Caco-2 (cell line): ENCODE data around the gene KCNJ1. TPM values are rescaled to one million over a fixed set of nuclear protein-coding genes. Genes with fewer than 3 reads are reported as not detected.
A peak's percentile ranks its signal among the peaks of the same experiment; 100 is the strongest.

Experiments
- BruUV-seq: library from RNA; stranded (reverse); fragments of 400-500 nt; replicated peaks from 2 replicates; lab custom pipeline; 2021; lab: Mats Ljungman, UMichigan
- CTCF ChIA-PET: fragments of 300-600 bp; sonication (Branson Sonifier 250); formaldehyde crosslinking; loops from one replicate; lab custom pipeline; 2022; ENCODE audit warnings: antibody characterized with exemption; lab: Charles Lee
- POLR2A ChIA-PET: fragments of 300-600 bp; sonication (Branson Sonifier 250); formaldehyde crosslinking; loops from one replicate; lab custom pipeline; 2022; ENCODE audit warnings: antibody characterized with exemption; lab: Charles Lee
- DNase-seq, 2 experiments: peaks; one replicate each; pipeline versions ENCODE4 v3.0.0 to v3.0.0-alpha.2; 2020 to 2022
- H3K27me3 ChIP-seq: replicated peaks from 2 replicates; pipeline ENCODE4 v1.6.0; 2011; ENCODE audit warnings: low read length; ENCODE audit not compliant: control insufficient read depth, insufficient read depth
- H3K36me3 ChIP-seq: 2 replicates; pipeline ENCODE4 v1.5.1; 2011; ENCODE audit warnings: low read length; ENCODE audit not compliant: control insufficient read depth, insufficient read depth
- H3K4me1 ChIP-seq: fragments of 250-450 bp; sonication (Bioruptor Pico); 2 replicates; pipeline ENCODE4 v1.5.1; 2020; ENCODE audit warnings: mild to moderate bottlenecking
- H3K4me3 ChIP-seq: 2 replicates; pipeline ENCODE4 v1.5.1; 2011; ENCODE audit warnings: low read depth, mild to moderate bottlenecking, control low read depth, low read length
- H3K9me3 ChIP-seq: fragments of 250-450 bp; sonication (Bioruptor Pico); 2 replicates; pipeline ENCODE4 v1.5.1; 2020; ENCODE audit warnings: mild to moderate bottlenecking, moderate library complexity
- H3K27ac Mint-ChIP-seq: one replicate; pipeline ENCODE4 v1.8.0; 2022; ENCODE audit warnings: mixed read lengths; ENCODE audit not compliant: unreplicated experiment
- H3K27me3 Mint-ChIP-seq: one replicate; pipeline ENCODE4 v1.8.0; 2022; ENCODE audit warnings: mixed read lengths; ENCODE audit not compliant: insufficient read depth, unreplicated experiment
- H3K36me3 Mint-ChIP-seq: one replicate; pipeline ENCODE4 v1.8.0; 2022; ENCODE audit warnings: mild to moderate bottlenecking, mixed read lengths; ENCODE audit not compliant: insufficient read depth, unreplicated experiment
- H3K4me1 Mint-ChIP-seq: one replicate; pipeline ENCODE4 v1.8.0; 2022; ENCODE audit warnings: low read depth, mixed read lengths; ENCODE audit not compliant: unreplicated experiment
- H3K4me3 Mint-ChIP-seq: one replicate; pipeline ENCODE4 v1.8.0; 2022; ENCODE audit warnings: mild to moderate bottlenecking, moderate library complexity, mixed read lengths; ENCODE audit not compliant: unreplicated experiment
- H3K9me3 Mint-ChIP-seq: one replicate; pipeline ENCODE4 v1.8.0; 2022; ENCODE audit warnings: mixed read lengths; ENCODE audit not compliant: unreplicated experiment
- CTCF ChIP-seq, 2 experiments: fragments of 200-600 bp in 1 of 2; IDR thresholded peaks; 1 replicate in 1 of 2; 2 replicates in 1 of 2; pipeline versions ENCODE4 v1.5.1 to v1.8.0; 2011 to 2022; ENCODE audit warnings: antibody characterized with exemption in 1 of 2, control low read depth in 1 of 2, inconsistent platforms in 1 of 2, low read depth in 1 of 2, low read length in 1 of 2, mild to moderate bottlenecking in 1 of 2, moderate library complexity in 1 of 2; ENCODE audit not compliant: insufficient read depth in 1 of 2, severe bottlenecking in 1 of 2, unreplicated experiment in 1 of 2
- intact Hi-C: fragments of 100-400 bp; cut with micrococcal nuclease; formaldehyde crosslinking; loops from one replicate; pipeline ENCODE4 v1.10.0; 2022; ENCODE audit not compliant: unreplicated experiment
- total RNA-seq: library from RNA; stranded (reverse); gene quantifications from 2 replicates; pipeline ENCODE4 v1.2.3, GENCODE V29; 2022

KCNJ1 gene
- total RNA-seq, 1 experiment from 2014 or later: not detected

DNA sequence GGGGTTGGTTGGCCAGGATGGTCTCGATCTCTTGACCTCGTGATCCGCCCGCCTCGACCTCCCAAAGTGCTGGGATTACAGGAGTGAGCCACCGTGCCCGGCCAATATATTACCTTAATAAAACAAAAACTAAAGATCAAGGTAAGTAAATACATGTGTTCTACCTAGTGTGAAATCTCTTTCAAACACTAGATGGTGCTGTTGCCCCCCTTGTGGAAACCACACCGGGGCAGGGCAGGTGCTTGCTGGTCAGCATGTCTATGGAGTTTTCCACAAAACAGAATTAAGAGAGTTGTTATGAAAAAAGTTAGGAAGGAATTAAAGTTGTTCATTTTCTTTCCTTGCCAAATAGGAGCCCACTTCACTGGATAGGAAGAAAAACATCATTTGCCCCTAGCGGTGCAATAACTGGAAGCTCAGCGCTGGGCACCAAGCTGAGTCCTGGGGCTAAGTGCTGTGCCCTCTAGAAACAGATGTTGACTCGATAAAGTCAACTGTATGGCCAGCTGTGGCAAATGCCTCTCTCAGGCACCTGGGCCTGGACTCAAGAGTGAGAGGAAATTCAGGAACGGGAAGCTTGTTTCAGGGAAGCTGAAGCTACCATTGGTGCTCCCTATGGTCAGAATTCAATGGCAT lies 17.7 kb upstream of the KCNJ1 start:
- H3K27me3 Mint-ChIP-seq: peaks cover 33% of the 10 kb centered on the region
- no peak overlapping the region for H3K4me3 Mint-ChIP-seq
- BruUV-seq: no TSS peak
- no peaks in the 10 kb centered on the region for H3K36me3 ChIP-seq
- no peaks in the 10 kb centered on the region for H3K36me3 Mint-ChIP-seq
- no peaks in the 10 kb centered on the region; the same call in none of the 2 replicates for H3K27me3 ChIP-seq
- no peaks in the 10 kb centered on the region for H3K4me1 Mint-ChIP-seq
- H3K4me3 ChIP-seq: no peak overlapping the region
- TF ChIP-seq CTCF (IDR thresholded peaks at IDR 0.05; ENCODE audit: insufficient read depth in 1 of 2, low read depth in 1 of 2, low read length in 1 of 2, severe bottlenecking in 1 of 2, unreplicated experiment in 1 of 2): peak; percentile 96 to 97
- H3K27ac Mint-ChIP-seq: no peak overlapping the region
- CTCF ChIA-PET: interaction anchor here (0.6 to 5.8 kb wide), 12 partner anchors 8 to 1920 kb away, joined by 3 to 223 read pairs (median 3); no protein-coding TSS in a partner anchor
- POLR2A ChIA-PET: interaction anchor here (0.6 kb wide), 1 partner anchor 72 kb away, joined by 4 read pairs; no protein-coding TSS in a partner anchor
- no peaks in the 10 kb centered on the region for H3K9me3 Mint-ChIP-seq
- H3K9me3 ChIP-seq: no peaks in the 10 kb centered on the region
- intact Hi-C loops: loop anchor here (1.0 to 5.0 kb wide), 7 partner anchors 21 to 866 kb away; no protein-coding TSS in a partner anchor
- peak; percentile 78 to 91 for DNase-seq
- H3K4me1 ChIP-seq: no peaks in the 10 kb centered on the region; the same call in 1 of the 2 replicates

DNA sequence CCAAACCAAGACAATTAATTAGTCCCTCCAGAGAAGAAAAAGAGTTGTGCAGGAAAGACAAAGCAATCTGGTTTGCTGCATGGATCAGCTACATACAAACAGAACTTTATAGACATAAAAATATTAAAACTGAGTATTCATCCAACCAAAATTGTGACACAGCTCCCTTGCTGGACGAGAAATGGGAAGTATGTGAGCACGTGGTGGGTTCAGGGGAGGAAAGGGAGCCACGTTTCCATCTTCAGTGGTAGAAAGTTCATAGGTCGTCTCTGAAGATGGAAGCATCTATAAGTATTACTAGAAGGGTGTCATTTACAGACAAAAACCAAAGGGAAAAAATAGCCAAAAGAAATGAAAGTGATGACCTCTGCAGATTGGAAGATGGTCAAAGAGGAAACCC lies 17.0 kb upstream of the KCNJ1 start:
- no peak for DNase-seq
- Histone ChIP-seq H3K36me3 (no peaks in the 10 kb centered on the region), H3K4me3 (no peak overlapping the region), H3K9me3 (no peaks in the 10 kb centered on the region), H3K27me3 (no peaks in the 10 kb centered on the region; the same call in none of the 2 replicates), H3K4me1 (no peaks in the 10 kb centered on the region)
- H3K4me3 Mint-ChIP-seq: no peak overlapping the region
- H3K27ac Mint-ChIP-seq: no peak overlapping the region
- no peaks in the 10 kb centered on the region for H3K36me3 Mint-ChIP-seq
- intact Hi-C loops: loop anchor here (1.0 to 5.0 kb wide), 7 partner anchors 22 to 867 kb away; no protein-coding TSS in a partner anchor
- H3K27me3 Mint-ChIP-seq: peaks cover 27% of the 10 kb centered on the region
- ChIA-PET POLR2A (no interaction called here), CTCF (interaction anchor here (1.2 to 5.8 kb wide), 5 partner anchors 8 to 447 kb away, joined by 3 to 223 read pairs (median 38); no protein-coding TSS in a partner anchor)
- no peak for TF ChIP-seq CTCF (IDR thresholded peaks at IDR 0.05; ENCODE audit: insufficient read depth in 1 of 2, low read depth in 1 of 2, low read length in 1 of 2, severe bottlenecking in 1 of 2, unreplicated experiment in 1 of 2)
- no peaks in the 10 kb centered on the region for H3K9me3 Mint-ChIP-seq
- H3K4me1 Mint-ChIP-seq: no peaks in the 10 kb centered on the region
- no TSS peak for BruUV-seq

GRCh38 chr11:128882451-128882850 lies 15.4 kb upstream of the KCNJ1 start:
- no peaks in the 10 kb centered on the region for H3K36me3 Mint-ChIP-seq
- Histone ChIP-seq H3K9me3 (no peaks in the 10 kb centered on the region), H3K36me3 (no peaks in the 10 kb centered on the region), H3K4me1 (no peaks in the 10 kb centered on the region), H3K27me3 (peaks cover 3% of the 10 kb centered on the region; the same call in 1 of the 2 replicates), H3K4me3 (no peak overlapping the region)
- BruUV-seq: no TSS peak
- peak in 1 of 2 experiments; percentile 17 for DNase-seq
- TF ChIP-seq CTCF (IDR thresholded peaks at IDR 0.05; ENCODE audit: insufficient read depth in 1 of 2, low read depth in 1 of 2, low read length in 1 of 2, severe bottlenecking in 1 of 2, unreplicated experiment in 1 of 2): no peak
- no peak overlapping the region for H3K4me3 Mint-ChIP-seq
- POLR2A ChIA-PET: no interaction called here
- peaks cover 25% of the 10 kb centered on the region for H3K27me3 Mint-ChIP-seq
- H3K4me1 Mint-ChIP-seq: no peaks in the 10 kb centered on the region
- CTCF ChIA-PET: interaction anchor here (1.5 to 2.7 kb wide), 2 partner anchors 14 to 74 kb away, joined by 3 to 13 read pairs; no protein-coding TSS in a partner anchor
- no peaks in the 10 kb centered on the region for H3K9me3 Mint-ChIP-seq
- intact Hi-C loops: loop anchor here (5.0 kb wide), 1 partner anchor 480 kb away; no protein-coding TSS in a partner anchor
- no peak overlapping the region for H3K27ac Mint-ChIP-seq
